ENCODE results near the gene ELL3.

Gene ELL3

DNA sequence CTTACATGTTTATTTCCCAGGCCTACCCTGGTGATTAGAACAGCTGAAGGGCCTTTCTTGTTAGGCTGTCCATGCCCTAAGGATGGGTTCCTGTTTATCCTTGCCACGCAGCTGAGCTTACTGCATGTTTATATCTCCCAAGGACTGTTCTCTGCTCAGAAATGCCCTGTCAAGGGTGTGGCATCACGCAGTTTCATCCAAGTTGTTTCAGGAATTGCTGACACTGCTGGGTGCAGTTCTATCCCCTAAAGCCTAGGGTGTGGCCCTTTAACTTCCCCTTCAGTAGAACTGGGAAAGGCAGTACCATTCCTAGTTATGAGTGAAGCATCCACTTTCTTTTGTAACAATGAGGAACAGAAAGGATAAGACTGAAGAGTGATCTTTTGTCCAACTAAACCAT, 5.0 kb downstream of the ELL3 start:
- Histone ChIP-seq H3K27me3 (no peaks in the 10 kb centered on the region), H3K27ac (no peak overlapping the region), H3K4me3 (ENCODE audit: low read depth in 1 of 2, low read length in 1 of 2) (no peak overlapping the region), H3K9me3 (no peaks in the 10 kb centered on the region), H3K4me1 (ENCODE audit: control insufficient read depth in 1 of 2, insufficient read depth in 1 of 2, low read depth in 1 of 2, low read length in 1 of 2) (peaks cover 6 to 9% of the 10 kb centered on the region in 2 experiments), H3K36me3 (peaks cover 58% of the 10 kb centered on the region)
- TF ChIP-seq, protein P1, sequence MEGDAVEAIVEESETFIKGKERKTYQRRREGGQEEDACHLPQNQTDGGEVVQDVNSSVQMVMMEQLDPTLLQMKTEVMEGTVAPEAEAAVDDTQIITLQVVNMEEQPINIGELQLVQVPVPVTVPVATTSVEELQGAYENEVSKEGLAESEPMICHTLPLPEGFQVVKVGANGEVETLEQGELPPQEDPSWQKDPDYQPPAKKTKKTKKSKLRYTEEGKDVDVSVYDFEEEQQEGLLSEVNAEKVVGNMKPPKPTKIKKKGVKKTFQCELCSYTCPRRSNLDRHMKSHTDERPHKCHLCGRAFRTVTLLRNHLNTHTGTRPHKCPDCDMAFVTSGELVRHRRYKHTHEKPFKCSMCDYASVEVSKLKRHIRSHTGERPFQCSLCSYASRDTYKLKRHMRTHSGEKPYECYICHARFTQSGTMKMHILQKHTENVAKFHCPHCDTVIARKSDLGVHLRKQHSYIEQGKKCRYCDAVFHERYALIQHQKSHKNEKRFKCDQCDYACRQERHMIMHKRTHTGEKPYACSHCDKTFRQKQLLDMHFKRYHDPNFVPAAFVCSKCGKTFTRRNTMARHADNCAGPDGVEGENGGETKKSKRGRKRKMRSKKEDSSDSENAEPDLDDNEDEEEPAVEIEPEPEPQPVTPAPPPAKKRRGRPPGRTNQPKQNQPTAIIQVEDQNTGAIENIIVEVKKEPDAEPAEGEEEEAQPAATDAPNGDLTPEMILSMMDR (IDR thresholded peaks at IDR 0.05): no peak

DNA sequence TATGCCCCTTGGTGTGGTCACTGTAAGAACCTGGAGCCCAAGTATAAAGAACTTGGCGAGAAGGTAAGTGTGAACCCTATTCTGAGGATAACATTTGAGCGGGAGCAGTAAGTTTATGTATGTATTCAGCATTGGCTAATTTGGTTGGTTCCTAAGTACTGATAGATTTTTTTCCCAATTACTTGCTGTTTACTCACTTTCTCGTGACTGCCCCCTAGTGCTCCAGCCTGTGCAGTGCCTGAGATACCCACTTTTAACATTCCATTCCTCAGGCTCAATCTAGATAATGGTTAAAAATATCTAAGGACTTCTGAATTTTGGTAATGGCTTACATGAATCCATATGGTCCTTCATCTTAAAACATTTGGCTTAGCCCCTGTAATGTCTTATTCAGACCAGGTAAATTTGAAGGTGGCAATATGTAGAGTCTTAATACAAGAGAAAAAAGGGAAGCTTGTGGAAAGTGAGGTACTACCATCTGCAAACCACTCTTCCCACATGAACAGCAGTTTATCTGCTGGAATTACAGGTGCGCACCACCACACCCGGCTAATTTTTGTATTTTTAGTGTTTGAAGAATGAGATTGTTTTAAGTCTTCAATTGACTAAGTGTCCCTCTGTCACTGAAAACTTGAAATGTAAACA, 7.1 kb downstream of the ELL3 start:
- TF ChIP-seq, protein P1 (IDR thresholded peaks at IDR 0.05): peak; percentile 82
- H3K36me3 ChIP-seq: peaks cover 79% of the 10 kb centered on the region
- H3K9me3 ChIP-seq: no peaks in the 10 kb centered on the region
- H3K4me3 ChIP-seq (ENCODE audit: low read depth in 1 of 2, low read length in 1 of 2): no peak overlapping the region
- H3K27me3 ChIP-seq: no peaks in the 10 kb centered on the region
- no peaks in the 10 kb centered on the region for H3K4me1 ChIP-seq (ENCODE audit: control insufficient read depth in 1 of 2, insufficient read depth in 1 of 2, low read depth in 1 of 2, low read length in 1 of 2)
- H3K27ac ChIP-seq: peak overlapping the region; percentile 29

DNA sequence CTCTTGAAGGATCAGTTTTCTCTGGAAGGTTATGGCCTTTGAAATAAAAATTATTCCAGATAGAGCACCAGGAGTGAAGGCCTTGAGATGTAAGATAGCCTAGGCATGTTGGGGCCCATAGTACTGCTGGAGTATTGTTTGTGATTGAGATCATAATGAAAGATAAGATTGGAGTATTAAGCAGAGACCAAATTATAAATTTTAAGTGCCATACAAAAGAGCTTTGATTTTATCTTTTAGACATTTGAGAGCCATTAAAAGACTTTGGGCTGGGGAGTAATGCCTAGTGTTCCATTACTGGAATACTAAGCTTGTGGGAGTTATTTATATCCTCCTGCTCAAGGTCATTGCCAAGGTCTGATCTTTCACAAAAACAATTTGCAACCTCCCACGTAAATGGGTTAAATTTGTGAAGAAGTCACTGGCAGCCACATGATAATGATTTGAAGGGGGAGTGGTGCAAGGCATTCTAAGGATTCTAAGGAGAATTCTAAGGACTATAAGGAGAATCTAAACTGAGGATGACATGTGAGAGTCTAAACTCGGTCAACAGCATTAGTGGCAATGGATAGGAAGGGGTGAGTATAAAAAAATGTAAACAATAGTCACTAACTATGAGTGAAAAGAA, 12.8 kb downstream of the ELL3 start:
- no peaks in the 10 kb centered on the region for H3K4me1 ChIP-seq (ENCODE audit: control insufficient read depth in 1 of 2, insufficient read depth in 1 of 2, low read depth in 1 of 2, low read length in 1 of 2)
- peaks cover 80% of the 10 kb centered on the region for H3K36me3 ChIP-seq
- TF ChIP-seq, protein P1 (IDR thresholded peaks at IDR 0.05): no peak

DNA sequence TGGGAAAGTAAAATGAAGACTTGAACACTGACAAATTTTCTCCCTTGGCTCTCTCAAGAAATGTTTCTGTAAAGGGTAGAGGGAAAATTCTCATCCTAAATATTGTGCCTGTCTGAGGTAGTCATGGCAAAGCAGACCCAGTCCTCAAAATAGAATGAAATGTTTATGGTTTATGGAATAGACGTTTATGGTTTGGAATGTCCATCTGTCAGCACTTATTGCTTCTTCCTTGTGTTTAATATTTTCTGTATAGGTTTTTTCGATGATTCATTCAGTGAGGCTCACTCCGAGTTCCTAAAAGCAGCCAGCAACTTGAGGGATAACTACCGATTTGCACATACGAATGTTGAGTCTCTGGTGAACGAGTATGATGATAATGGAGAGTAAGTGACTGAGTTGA, 13.9 kb downstream of the ELL3 start:
- Histone ChIP-seq H3K4me1 (ENCODE audit: control insufficient read depth in 1 of 2, insufficient read depth in 1 of 2, low read depth in 1 of 2, low read length in 1 of 2) (no peaks in the 10 kb centered on the region), H3K4me3 (ENCODE audit: low read depth in 1 of 2, low read length in 1 of 2) (no peak overlapping the region), H3K36me3 (peaks cover 68% of the 10 kb centered on the region), H3K9me3 (no peaks in the 10 kb centered on the region), H3K27ac (no peak overlapping the region), H3K27me3 (no peaks in the 10 kb centered on the region)
- TF ChIP-seq, protein P1 (IDR thresholded peaks at IDR 0.05): no peak

More for the DNA sequence above, 12.8 kb downstream of the ELL3 start:
- no peak overlapping the region for H3K4me3 ChIP-seq (ENCODE audit: low read depth in 1 of 2, low read length in 1 of 2)
- H3K27ac ChIP-seq: no peak overlapping the region
- H3K27me3 ChIP-seq: no peaks in the 10 kb centered on the region
- no peaks in the 10 kb centered on the region for H3K9me3 ChIP-seq

DNA sequence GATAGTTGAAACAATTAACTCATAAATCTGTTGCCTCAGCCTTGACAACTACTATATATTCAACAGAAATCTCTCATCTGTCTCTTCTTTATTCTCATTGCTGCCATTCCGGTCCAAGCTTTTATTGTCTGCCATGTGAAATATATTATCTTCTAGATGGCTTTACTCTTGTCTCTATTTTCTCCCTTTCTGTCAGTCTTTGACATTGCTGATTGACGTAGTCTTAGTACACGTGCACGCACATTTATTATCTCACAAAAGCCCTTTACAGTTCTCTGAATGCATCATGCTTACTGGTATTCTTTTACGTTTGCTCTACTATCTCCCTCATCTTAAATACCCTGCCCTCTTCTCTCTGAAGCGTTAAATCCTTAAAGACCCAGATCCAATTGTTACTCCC, 24.9 kb downstream of the ELL3 start:
- TF ChIP-seq, protein P1 (IDR thresholded peaks at IDR 0.05): no peak
- peaks cover 4 to 13% of the 10 kb centered on the region in 2 experiments for H3K4me1 ChIP-seq (ENCODE audit: control insufficient read depth in 1 of 2, insufficient read depth in 1 of 2, low read depth in 1 of 2, low read length in 1 of 2)

More for the DNA sequence above, 24.9 kb downstream of the ELL3 start:
- Histone ChIP-seq H3K36me3 (peaks cover 20% of the 10 kb centered on the region), H3K27ac (no peak overlapping the region), H3K4me3 (ENCODE audit: low read depth in 1 of 2, low read length in 1 of 2) (no peak overlapping the region), H3K9me3 (no peaks in the 10 kb centered on the region), H3K27me3 (no peaks in the 10 kb centered on the region)

Measured in neutrophil (primary cell).